Uterine smooth muscle cell (primary cell): ENCODE data around the gene KCNAB3. TPM values are rescaled to one million over a fixed set of nuclear protein-coding genes. Genes with fewer than 3 reads are reported as not detected.

Experiments used
- total RNA-seq: library from RNA; depleted of rRNA; stranded (reverse); fragments of >200 nt; gene quantifications from 2 replicates; pipeline ENCODE4 v1.2.3, GENCODE V29; 2014

The KCNAB3 gene
- total RNA-seq, result 0.75 and 1.00 TPM in 2 replicates

GRCh38 chr17:7929158-7930023 is at the start of gene KCNAB3:
KCNAB3 (minus strand) TSS chr17:7929856; CDS start chr17:7929435, 421 bp downstream.

GRCh38 chr17:7931709-7932482 is 2.2 kb upstream of the KCNAB3 start, which contains the start of the genes CNTROB and TRAPPC1:
CNTROB (plus strand) TSS chr17:7932206; CDS start chr17:7933080, 874 bp downstream.
TRAPPC1 (minus strand) TSS chr17:7931946; CDS start chr17:7931829, 117 bp downstream.

GRCh38 chr17:7915611-7916384 is 13.9 kb downstream of the KCNAB3 start, which contains the start of gene RNF227:
RNF227 (minus strand) TSS chr17:7916289; CDS start chr17:7916195, 94 bp downstream.

GRCh38 chr17:7888184-7888920 is 41.3 kb downstream of the KCNAB3 start, which contains the start of gene CHD3:
CHD3 (plus strand) TSS chr17:7888789; CDS start chr17:7889001, 212 bp downstream.

Other genes with a start within 250 kb of the KCNAB3 start
- gene TP53, start 242.4 kb downstream of the KCNAB3 start, total RNA-seq, result 14.9 and 23.9 TPM in 2 replicates
- gene WRAP53, start 241.4 kb downstream of the KCNAB3 start, total RNA-seq, result 4.6 and 9.8 TPM in 2 replicates
- gene EFNB3, start 224.7 kb downstream of the KCNAB3 start, total RNA-seq, result 0.11 and 0.12 TPM in 2 replicates
- 0.22 and 0.37 TPM in 2 replicates for gene DNAH2, start 212.1 kb downstream of the KCNAB3 start, total RNA-seq
- gene KDM6B, start 95.6 kb downstream of the KCNAB3 start, total RNA-seq, result 5.1 and 7.5 TPM in 2 replicates
- 0.22 and 0.50 TPM in 2 replicates for gene TMEM88, start 74.8 kb downstream of the KCNAB3 start, total RNA-seq
- gene NAA38, start 72.3 kb downstream of the KCNAB3 start, total RNA-seq, result 59.4 and 81.0 TPM in 2 replicates
- 9.0 and 12.8 TPM in 2 replicates for gene CYB5D1, start 71.9 kb downstream of the KCNAB3 start, total RNA-seq
- gene CHD3, start 41.1 kb downstream of the KCNAB3 start, total RNA-seq, result 135 and 232 TPM in 2 replicates
- 2.5 TPM in 2 replicates for gene RNF227, start 13.6 kb downstream of the KCNAB3 start, total RNA-seq
- 46.6 and 48.2 TPM in 2 replicates for gene TRAPPC1, start 2.1 kb upstream of the KCNAB3 start, total RNA-seq
- gene CNTROB, start 2.4 kb upstream of the KCNAB3 start, total RNA-seq, result 27.2 and 44.9 TPM in 2 replicates
- under 0.01 TPM in 2 replicates for gene GUCY2D, start 72.8 kb upstream of the KCNAB3 start, total RNA-seq
- 0.12 TPM in 1 of 2 replicates, not detected in the other for gene ALOX15B, start 109.2 kb upstream of the KCNAB3 start, total RNA-seq
- gene ALOX12B, start 157.9 kb upstream of the KCNAB3 start, total RNA-seq, result not detected in 2 replicates
- gene ALOXE3, start 188.7 kb upstream of the KCNAB3 start, total RNA-seq, result 0.25 and 0.55 TPM in 2 replicates
- gene HES7, start 194.2 kb upstream of the KCNAB3 start, total RNA-seq, result not detected in 2 replicates
- 9.3 and 15.4 TPM in 2 replicates for gene PER1, start 222.5 kb upstream of the KCNAB3 start, total RNA-seq
- gene VAMP2, start 233.1 kb upstream of the KCNAB3 start, total RNA-seq, result 6.0 and 6.1 TPM in 2 replicates
- gene TMEM107, start 246.5 kb upstream of the KCNAB3 start, total RNA-seq, result 20.5 and 32.9 TPM in 2 replicates